ENCODE data around the gene CFAP73. TPM values are rescaled to one million over a fixed set of nuclear protein-coding genes. Genes with fewer than 3 reads are reported as not detected.

Gene CFAP73
- total RNA-seq, 1 donor from 2014 or later: not detected

GRCh38 chr12:113104953-113105510, 44.5 kb upstream of the CFAP73 start:
- Mint-ChIP-seq H3K27me3 (ENCODE audit: low read depth) (peaks cover 43% of the 10 kb centered on the region), H3K27ac (ENCODE audit: unreplicated experiment) (no peak overlapping the region), H3K4me1 (ENCODE audit: low read depth) (no peaks in the 10 kb centered on the region), H3K4me3 (ENCODE audit: unreplicated experiment) (no peak overlapping the region), H3K9me3 (ENCODE audit: low read depth) (no peaks in the 10 kb centered on the region), H3K36me3 (ENCODE audit: low read depth) (no peaks in the 10 kb centered on the region)
- no peak for DNase-seq (ENCODE audit: low spot score)
- TF ChIP-seq, protein P1, sequence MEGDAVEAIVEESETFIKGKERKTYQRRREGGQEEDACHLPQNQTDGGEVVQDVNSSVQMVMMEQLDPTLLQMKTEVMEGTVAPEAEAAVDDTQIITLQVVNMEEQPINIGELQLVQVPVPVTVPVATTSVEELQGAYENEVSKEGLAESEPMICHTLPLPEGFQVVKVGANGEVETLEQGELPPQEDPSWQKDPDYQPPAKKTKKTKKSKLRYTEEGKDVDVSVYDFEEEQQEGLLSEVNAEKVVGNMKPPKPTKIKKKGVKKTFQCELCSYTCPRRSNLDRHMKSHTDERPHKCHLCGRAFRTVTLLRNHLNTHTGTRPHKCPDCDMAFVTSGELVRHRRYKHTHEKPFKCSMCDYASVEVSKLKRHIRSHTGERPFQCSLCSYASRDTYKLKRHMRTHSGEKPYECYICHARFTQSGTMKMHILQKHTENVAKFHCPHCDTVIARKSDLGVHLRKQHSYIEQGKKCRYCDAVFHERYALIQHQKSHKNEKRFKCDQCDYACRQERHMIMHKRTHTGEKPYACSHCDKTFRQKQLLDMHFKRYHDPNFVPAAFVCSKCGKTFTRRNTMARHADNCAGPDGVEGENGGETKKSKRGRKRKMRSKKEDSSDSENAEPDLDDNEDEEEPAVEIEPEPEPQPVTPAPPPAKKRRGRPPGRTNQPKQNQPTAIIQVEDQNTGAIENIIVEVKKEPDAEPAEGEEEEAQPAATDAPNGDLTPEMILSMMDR (IDR thresholded peaks at IDR 0.05): no peak

DNA sequence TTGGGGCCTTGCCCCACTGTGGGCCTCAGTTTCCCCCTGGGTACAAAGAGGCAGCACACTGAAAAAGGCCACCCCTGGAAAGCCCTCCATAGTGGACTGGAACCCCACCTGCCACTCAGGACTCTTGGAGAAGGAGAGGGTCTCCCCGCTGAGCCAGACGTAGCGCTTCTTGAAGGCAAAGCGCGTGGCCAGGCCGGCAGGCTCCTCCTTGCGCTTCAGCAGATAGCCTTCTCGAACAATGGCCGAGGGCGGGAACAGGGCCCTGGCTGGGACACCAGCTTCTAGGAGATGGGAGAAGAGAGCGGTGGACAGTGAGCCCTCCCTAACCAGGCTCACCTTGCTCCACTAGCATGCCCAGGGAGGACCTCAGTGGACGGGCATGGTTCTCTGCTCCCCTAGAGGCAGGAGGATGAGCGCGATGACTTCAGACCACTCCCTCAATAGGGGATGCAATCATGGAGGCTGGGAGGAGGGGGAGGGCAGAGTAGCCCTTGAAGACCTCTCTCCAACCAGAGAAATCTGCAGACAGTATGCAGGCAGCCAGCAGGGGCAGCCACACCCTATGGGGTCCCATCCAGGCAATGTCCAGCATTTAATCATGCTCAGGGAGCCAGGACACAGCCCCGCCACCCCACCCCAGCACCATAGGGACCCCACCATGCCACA, 43.8 kb upstream of the CFAP73 start:
- no peak for DNase-seq (ENCODE audit: low spot score)
- H3K27me3 Mint-ChIP-seq (ENCODE audit: low read depth): peaks cover 46% of the 10 kb centered on the region
- H3K4me3 Mint-ChIP-seq (ENCODE audit: unreplicated experiment): no peak overlapping the region
- no peak overlapping the region for H3K27ac Mint-ChIP-seq (ENCODE audit: unreplicated experiment)
- H3K9me3 Mint-ChIP-seq (ENCODE audit: low read depth): no peaks in the 10 kb centered on the region
- H3K36me3 Mint-ChIP-seq (ENCODE audit: low read depth): no peaks in the 10 kb centered on the region
- TF ChIP-seq, protein P1 (IDR thresholded peaks at IDR 0.05): no peak
- H3K4me1 Mint-ChIP-seq (ENCODE audit: low read depth): no peaks in the 10 kb centered on the region

DNA sequence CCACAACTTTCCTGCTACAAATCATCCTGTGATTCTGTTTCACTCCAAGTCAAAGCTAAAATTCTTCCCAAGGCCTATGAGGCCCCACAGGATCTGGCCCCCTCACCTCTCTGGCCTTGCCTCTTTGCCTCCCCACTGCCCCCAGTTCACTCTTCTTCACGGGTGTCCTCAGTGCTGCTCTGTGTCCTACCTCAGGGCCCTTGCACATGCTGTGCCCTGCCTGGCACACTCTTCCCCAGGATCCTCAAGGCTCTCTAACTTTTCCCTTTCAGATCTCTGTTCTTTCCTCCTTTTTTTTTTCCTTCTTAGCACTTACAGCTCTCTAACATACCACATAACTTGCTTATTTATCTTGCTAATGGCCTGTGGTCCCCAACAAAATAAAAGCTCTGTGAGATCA, 43.2 kb upstream of the CFAP73 start:
- TF ChIP-seq, protein P1 (IDR thresholded peaks at IDR 0.05): no peak
- no peak overlapping the region for H3K4me3 Mint-ChIP-seq (ENCODE audit: unreplicated experiment)
- H3K36me3 Mint-ChIP-seq (ENCODE audit: low read depth): no peaks in the 10 kb centered on the region
- peaks cover 48% of the 10 kb centered on the region for H3K27me3 Mint-ChIP-seq (ENCODE audit: low read depth)
- H3K27ac Mint-ChIP-seq (ENCODE audit: unreplicated experiment): no peak overlapping the region
- no peaks in the 10 kb centered on the region for H3K4me1 Mint-ChIP-seq (ENCODE audit: low read depth)
- no peak for DNase-seq (ENCODE audit: low spot score)
- H3K9me3 Mint-ChIP-seq (ENCODE audit: low read depth): no peaks in the 10 kb centered on the region

DNA sequence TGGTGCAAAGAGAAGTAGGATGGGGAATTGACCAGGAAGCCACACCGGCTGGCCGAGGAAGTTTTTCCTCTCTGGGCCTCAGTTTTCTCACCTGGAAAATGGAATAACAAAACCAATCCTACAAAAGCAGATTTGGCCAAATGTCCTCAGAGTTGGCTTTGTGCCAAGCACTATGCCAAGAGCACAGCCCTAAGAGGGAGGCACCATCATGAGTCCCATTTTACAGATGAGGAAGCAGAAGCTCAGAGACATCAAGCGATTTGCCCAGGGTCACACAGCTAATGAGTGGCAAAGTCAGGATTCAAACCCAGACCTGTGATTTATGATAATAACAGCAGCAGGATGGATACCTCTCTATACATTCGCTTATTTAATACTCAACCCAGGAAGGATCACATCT, 41.2 kb upstream of the CFAP73 start:
- H3K36me3 Mint-ChIP-seq (ENCODE audit: low read depth): no peaks in the 10 kb centered on the region
- TF ChIP-seq, protein P1 (IDR thresholded peaks at IDR 0.05): no peak
- no peak for DNase-seq (ENCODE audit: low spot score)
- no peak overlapping the region for H3K4me3 Mint-ChIP-seq (ENCODE audit: unreplicated experiment)
- H3K27ac Mint-ChIP-seq (ENCODE audit: unreplicated experiment): no peak overlapping the region
- no peaks in the 10 kb centered on the region for H3K9me3 Mint-ChIP-seq (ENCODE audit: low read depth)
- peaks cover 50% of the 10 kb centered on the region for H3K27me3 Mint-ChIP-seq (ENCODE audit: low read depth)
- H3K4me1 Mint-ChIP-seq (ENCODE audit: low read depth): no peaks in the 10 kb centered on the region

DNA sequence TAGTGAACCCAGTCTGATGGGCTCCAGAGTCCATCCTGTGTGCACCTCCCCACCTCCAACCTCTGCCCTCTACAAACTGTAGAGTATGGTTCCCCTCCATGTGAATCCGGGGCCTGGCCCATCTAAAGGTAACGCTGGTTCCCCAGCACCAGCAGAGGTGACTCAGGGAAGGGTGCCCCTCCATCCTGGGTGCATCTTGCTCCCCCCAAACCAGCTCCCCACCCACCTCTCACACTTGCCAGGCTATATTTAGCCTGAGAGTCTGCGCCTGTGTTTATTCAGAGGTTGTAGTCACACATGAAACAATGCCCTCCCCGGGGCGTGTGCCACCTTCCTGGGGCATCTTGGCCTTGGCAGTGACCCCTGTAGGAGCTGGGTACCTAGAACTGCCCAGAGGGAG, 40.2 kb upstream of the CFAP73 start:
- H3K4me1 Mint-ChIP-seq (ENCODE audit: low read depth): no peaks in the 10 kb centered on the region
- H3K36me3 Mint-ChIP-seq (ENCODE audit: low read depth): no peaks in the 10 kb centered on the region
- H3K27ac Mint-ChIP-seq (ENCODE audit: unreplicated experiment): no peak overlapping the region
- DNase-seq (ENCODE audit: low spot score): no peak
- peaks cover 47% of the 10 kb centered on the region for H3K27me3 Mint-ChIP-seq (ENCODE audit: low read depth)
- H3K9me3 Mint-ChIP-seq (ENCODE audit: low read depth): no peaks in the 10 kb centered on the region
- H3K4me3 Mint-ChIP-seq (ENCODE audit: unreplicated experiment): no peak overlapping the region
- TF ChIP-seq, protein P1 (IDR thresholded peaks at IDR 0.05): no peak

Data from chondrocyte (in vitro differentiated cells).